Fibroblast of mammary gland (primary cell): ENCODE data around the gene CD300LB.
"Not testable (repeated sequence)": the region's sequence is repeated elsewhere in the genome, so short reads cannot be mapped to it uniquely, and the experiment has no call there.

Experiments
- DNase-seq: peaks from one replicate; pipeline ENCODE4 v3.0.0-alpha.2; 2010; ENCODE audit warnings: low read depth
- H3K4me3 ChIP-seq: 2 replicates; pipeline ENCODE4 v1.5.1; 2011; ENCODE audit warnings: low read depth, mild to moderate bottlenecking, low read length, moderate library complexity; ENCODE audit not compliant: control insufficient read depth
- CTCF ChIP-seq: conservative IDR thresholded peaks from 2 replicates; pipeline ENCODE4 v1.5.1; 2011; ENCODE audit warnings: low read depth, low read length, inconsistent platforms; ENCODE audit not compliant: control insufficient read depth, insufficient read depth

Gene CD300LB

GRCh38 chr17:74499992-74500391 is 31.3 kb downstream of the CD300LB start:
- TF ChIP-seq CTCF: no peak
- H3K4me3 ChIP-seq: no peak overlapping the region
- DNase-seq: no peak

GRCh38 chr17:74497471-74497870 is 33.8 kb downstream of the CD300LB start:
- no peak for DNase-seq
- TF ChIP-seq CTCF: no peak
- no peak overlapping the region for H3K4me3 ChIP-seq

DNA sequence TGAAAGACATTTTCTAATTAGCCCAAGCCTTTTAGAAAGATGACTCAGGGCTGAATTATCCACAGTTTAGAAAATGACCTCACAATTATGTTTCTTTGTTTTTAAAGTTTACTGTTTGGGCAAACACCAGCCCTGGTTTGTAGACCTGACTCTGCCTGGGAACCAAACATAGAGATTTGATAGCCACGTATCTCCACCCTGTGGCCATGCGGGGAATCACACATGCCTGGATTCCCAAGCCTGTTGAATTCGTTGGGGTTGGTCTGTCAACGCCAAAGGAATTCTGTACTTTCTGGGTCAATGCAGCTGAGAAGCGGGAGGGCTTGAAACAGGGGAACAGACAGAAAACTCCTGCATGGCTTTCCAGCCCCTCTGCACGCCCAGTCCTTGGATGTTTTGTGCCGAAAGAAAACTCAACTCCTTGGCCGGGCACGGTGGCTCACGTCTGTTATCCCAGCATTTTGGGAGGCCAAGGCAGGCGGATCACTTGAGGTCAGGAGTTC is 37.9 kb downstream of the CD300LB start:
- DNase-seq: peak; percentile 67
- H3K4me3 ChIP-seq: no peak overlapping the region
- TF ChIP-seq CTCF: peak; percentile 92

GRCh38 chr17:74491626-74492025 is 39.6 kb downstream of the CD300LB start:
- no peak for DNase-seq
- H3K4me3 ChIP-seq: no peak overlapping the region
- TF ChIP-seq CTCF: no peak

DNA sequence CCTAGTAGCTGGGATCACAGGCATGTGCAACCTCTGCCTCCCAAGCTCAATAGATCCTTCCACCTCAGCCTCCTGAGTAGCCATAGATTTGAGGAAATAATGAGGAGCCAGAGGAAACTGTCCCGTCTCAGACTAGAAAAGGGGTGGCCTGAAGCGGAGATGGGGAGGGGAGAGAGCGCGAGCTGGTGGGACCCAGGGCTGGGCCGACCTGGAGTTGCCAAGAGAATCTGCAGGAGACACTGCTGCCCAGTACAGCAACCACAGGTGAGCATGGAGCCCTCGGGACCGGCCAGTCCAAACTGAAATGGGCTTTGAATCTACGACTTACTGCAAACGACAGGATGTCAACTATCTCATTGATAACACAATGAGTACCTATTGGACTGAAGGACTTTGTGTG is 40.6 kb downstream of the CD300LB start:
- H3K4me3 ChIP-seq: no peak overlapping the region
- no peak for DNase-seq
- TF ChIP-seq CTCF: no peak

- not testable (repeated sequence) for DNase-seq, H3K4me3 ChIP-seq
Measured at GRCh38 chr17:74488276-74488675, 43.0 kb downstream of the CD300LB start.

GRCh38 chr17:74485841-74486240 is 45.4 kb downstream of the CD300LB start:
- H3K4me3 ChIP-seq: no peak overlapping the region
- no peak for TF ChIP-seq CTCF
- no peak for DNase-seq
